PC-3 (cell line): ENCODE data around the gene KIF6. TPM values are rescaled to one million over a fixed set of nuclear protein-coding genes. Genes with fewer than 3 reads are reported as not detected.

Experiments used
- ATAC-seq: fragments of 200-7000 bp; cut with Tn5 transposase; 2 replicates; pipeline ENCODE4 v1.9.1; 2020; ENCODE audit warnings: mild to moderate bottlenecking, moderate library complexity
- BruUV-seq: library from RNA; stranded (reverse); fragments of 400-500 nt; replicated peaks from 2 replicates; lab custom pipeline; 2021; lab: Mats Ljungman, UMichigan
- CTCF ChIA-PET: fragments of 300-600 bp; sonication (Branson Sonifier 250); formaldehyde crosslinking; loops from one replicate; lab custom pipeline; 2022; ENCODE audit warnings: antibody characterized with exemption; lab: Charles Lee
- POLR2A ChIA-PET: fragments of 300-600 bp; sonication (Branson Sonifier 250); formaldehyde crosslinking; loops from one replicate; lab custom pipeline; 2022; ENCODE audit warnings: antibody characterized with exemption; ENCODE audit not compliant: unreplicated experiment; lab: Charles Lee
- DNase-seq: peaks from one replicate; pipeline ENCODE4 v3.0.0-alpha.2; 2015
- H2AFZ ChIP-seq: fragments of 300-600 bp; sonication (generic); 2 replicates; pipeline ENCODE4 v1.6.0; 2016; ENCODE audit warnings: antibody characterized with exemption, low read length
- H3F3A ChIP-seq: fragments of 300-600 bp; sonication (generic); one replicate; pipeline ENCODE4 v1.6.0; 2017; ENCODE audit warnings: antibody characterized with exemption, low read length, control low read depth, mild to moderate bottlenecking; ENCODE audit not compliant: unreplicated experiment
- H3K27ac ChIP-seq: fragments of 300-600 bp; sonication (generic); 2 replicates; pipeline ENCODE4 v1.5.1; 2016; ENCODE audit warnings: mild to moderate bottlenecking, low read length
- H3K27me3 ChIP-seq: fragments of 300-600 bp; sonication (generic); 2 replicates; pipeline ENCODE4 v1.6.1; 2016; ENCODE audit warnings: low read length, mixed read lengths
- H3K36me3 ChIP-seq: fragments of 300-600 bp; sonication (generic); 2 replicates; pipeline ENCODE4 v1.6.1; 2016; ENCODE audit warnings: low read depth, mixed run types, low read length, mixed read lengths
- H3K4me1 ChIP-seq: fragments of 300-600 bp; sonication (generic); 2 replicates; pipeline ENCODE4 v1.5.1; 2016; ENCODE audit warnings: low read length; ENCODE audit not compliant: insufficient read depth
- H3K4me2 ChIP-seq: fragments of 300-600 bp; sonication (generic); 2 replicates; pipeline ENCODE4 v1.6.0; 2016; ENCODE audit warnings: low read length
- H3K4me3 ChIP-seq: fragments of 300-600 bp; sonication (generic); 2 replicates; pipeline ENCODE4 v1.5.1; 2016; ENCODE audit warnings: mild to moderate bottlenecking, low read length, mixed read lengths
- H3K79me2 ChIP-seq: fragments of 300-600 bp; sonication (generic); 2 replicates; pipeline ENCODE4 v1.6.1; 2017; ENCODE audit warnings: low read length, mixed read lengths
- H3K9ac ChIP-seq: fragments of 300-600 bp; sonication (generic); 2 replicates; pipeline ENCODE4 v1.6.0; 2016; ENCODE audit warnings: mild to moderate bottlenecking, low read length
- H3K9me2 ChIP-seq: fragments of 300-600 bp; sonication (generic); replicated peaks from 2 replicates; pipeline ENCODE4 v1.6.1; 2016; ENCODE audit warnings: mixed run types, low read length, mixed read lengths
- H3K9me3 ChIP-seq: fragments of 300-600 bp; sonication (generic); 2 replicates; pipeline ENCODE4 v1.6.1; 2016; ENCODE audit warnings: low read length, mixed read lengths
- H4K20me1 ChIP-seq: fragments of 300-600 bp; sonication (generic); 2 replicates; pipeline ENCODE4 v1.6.1; 2016; ENCODE audit warnings: low read length, mixed read lengths
- CTCF ChIP-seq: fragments of 300-600 bp; sonication (generic); conservative IDR thresholded peaks from 2 replicates; pipeline ENCODE4 v1.5.1; 2017; ENCODE audit warnings: antibody characterized with exemption, low read depth, mild to moderate bottlenecking, low read length
- EZH2 ChIP-seq: fragments of 300-600 bp; sonication (generic); IDR thresholded peaks from one replicate; pipeline ENCODE4 v1.6.1; 2017; ENCODE audit warnings: antibody characterized with exemption, mild to moderate bottlenecking, low read length; ENCODE audit not compliant: unreplicated experiment
- EZH2phosphoT487 ChIP-seq: fragments of 300-600 bp; sonication (generic); IDR thresholded peaks from 2 replicates; pipeline ENCODE4 v1.6.1; 2018; ENCODE audit warnings: mild to moderate bottlenecking, antibody characterized with exemption, low read length, borderline replicate concordance
- intact Hi-C: fragments of 100-400 bp; cut with micrococcal nuclease; formaldehyde crosslinking; loops from 2 replicates; pipeline ENCODE4 v1.9.0; 2023
- total RNA-seq: library from RNA; depleted of rRNA; stranded (reverse); fragments of >200 nt; gene quantifications from 2 replicates; pipeline ENCODE4 v1.2.3, GENCODE V29; 2014

KIF6 gene
- total RNA-seq, 1 experiment from 2014 or later = 0.07 TPM

DNA sequence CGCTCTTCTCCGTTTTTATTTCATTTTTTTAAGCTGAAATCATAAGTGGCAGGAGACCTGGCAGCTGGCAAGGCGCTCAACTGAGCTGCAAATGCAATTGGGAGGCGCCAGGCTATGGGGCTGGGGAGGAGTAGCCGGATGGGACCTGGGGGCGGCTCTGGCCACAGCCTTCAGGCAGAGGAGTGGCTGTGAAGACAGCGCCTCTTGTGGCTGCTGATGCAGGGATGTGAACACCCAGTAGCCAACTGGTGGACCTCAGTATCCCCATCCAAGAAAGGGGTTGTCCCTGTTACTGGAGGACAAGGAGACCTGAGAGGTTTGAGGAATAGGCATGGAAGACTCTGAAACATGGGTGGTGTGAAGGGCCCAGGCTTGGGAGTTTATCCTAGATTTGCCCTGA is 423.6 kb downstream of the KIF6 start:
- H2AFZ ChIP-seq = no peak overlapping the region
- intact Hi-C loops = loop anchor here (2.0 kb wide), 1 partner anchor 429 kb away; no protein-coding TSS in a partner anchor
- no peaks in the 10 kb centered on the region for H3K9me2 ChIP-seq
- H3K27ac ChIP-seq = no peak overlapping the region
- H3K36me3 ChIP-seq = no peaks in the 10 kb centered on the region
- no peaks in the 10 kb centered on the region for H3F3A ChIP-seq
- H3K9ac ChIP-seq = no peak overlapping the region
- no peaks in the 10 kb centered on the region for H3K79me2 ChIP-seq
- no peaks in the 10 kb centered on the region for H3K9me3 ChIP-seq
- BruUV-seq = no TSS peak
- H3K4me3 ChIP-seq = no peak overlapping the region
- ATAC-seq (no peak), DNase-seq (peak; percentile 14)
- 0 out of 2 replicates have a peak, but pooled peaks cover 2% of the 10 kb centered on the region for H3K4me1 ChIP-seq
- no peak overlapping the region for H3K4me2 ChIP-seq
- ChIA-PET CTCF (no interaction called here), POLR2A (no interaction called here)
- TF ChIP-seq EZH2 (no peak), CTCF (peak; percentile 56), EZH2phosphoT487 (no peak)
- H4K20me1 ChIP-seq = no peaks in the 10 kb centered on the region
- peaks cover 24% of the 10 kb centered on the region for H3K27me3 ChIP-seq

- POLR2A ChIA-PET = no interaction called here
- H3K27ac ChIP-seq = no peak overlapping the region
- no peaks in the 10 kb centered on the region for H3K36me3 ChIP-seq
- H3K4me1 ChIP-seq = 0 out of 2 replicates have a peak, but pooled peaks cover 2% of the 10 kb centered on the region
- ATAC-seq (no peak), DNase-seq (no peak)
- CTCF ChIA-PET = no interaction called here
- H3K27me3 ChIP-seq = peaks cover 24% of the 10 kb centered on the region
- TF ChIP-seq EZH2phosphoT487 (no peak), EZH2 (no peak), CTCF (no peak)
- H3K9me3 ChIP-seq = no peaks in the 10 kb centered on the region
- H2AFZ ChIP-seq = no peak overlapping the region
- H3K79me2 ChIP-seq = no peaks in the 10 kb centered on the region
- H3K4me2 ChIP-seq = no peak overlapping the region
- H4K20me1 ChIP-seq = no peaks in the 10 kb centered on the region
- H3F3A ChIP-seq = no peaks in the 10 kb centered on the region
- H3K9me2 ChIP-seq = no peaks in the 10 kb centered on the region
- no peak overlapping the region for H3K4me3 ChIP-seq
- intact Hi-C loops = no loop called here
- no peak overlapping the region for H3K9ac ChIP-seq
- BruUV-seq = no TSS peak
These were observed 424.5 kb downstream of the KIF6 start for GRCh38 chr6:39300739-39301138.

DNA sequence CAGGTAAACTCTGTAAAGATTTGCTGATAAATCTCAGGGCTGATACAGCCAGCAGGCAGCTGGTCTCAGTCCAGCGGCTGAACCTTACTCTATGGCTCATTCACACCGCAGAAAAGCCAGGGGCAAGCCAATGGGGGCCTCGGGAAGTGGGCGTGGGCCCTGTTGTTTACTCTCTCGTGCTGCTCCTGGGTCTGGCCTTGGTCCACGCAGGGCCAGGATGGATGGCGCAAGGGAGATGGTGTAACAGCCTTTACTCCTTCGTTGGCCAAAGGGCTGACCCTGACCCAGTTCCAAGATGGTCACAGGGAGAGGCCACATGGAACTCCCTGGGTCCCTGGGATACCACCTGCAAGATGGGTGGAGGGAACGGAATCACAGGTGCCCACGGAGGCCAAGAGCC is 427.1 kb downstream of the KIF6 start:
- no peaks in the 10 kb centered on the region for H4K20me1 ChIP-seq
- H3F3A ChIP-seq = no peaks in the 10 kb centered on the region
- no peak overlapping the region for H3K9ac ChIP-seq
- H2AFZ ChIP-seq = no peak overlapping the region
- H3K9me2 ChIP-seq = no peaks in the 10 kb centered on the region
- H3K79me2 ChIP-seq = no peaks in the 10 kb centered on the region
- POLR2A ChIA-PET = no interaction called here
- DNase-seq = no peak
- intact Hi-C loops = no loop called here
- BruUV-seq = no TSS peak
- H3K4me3 ChIP-seq = no peak overlapping the region
- ATAC-seq = no peak
- no peak overlapping the region for H3K4me2 ChIP-seq
- 0 out of 2 replicates have a peak, but pooled peaks cover 2% of the 10 kb centered on the region for H3K4me1 ChIP-seq
- no peak for TF ChIP-seq EZH2phosphoT487
- no peak for TF ChIP-seq EZH2
- no peak for TF ChIP-seq CTCF
- H3K27me3 ChIP-seq = peaks cover 27% of the 10 kb centered on the region
- no peaks in the 10 kb centered on the region for H3K36me3 ChIP-seq
- H3K9me3 ChIP-seq = no peaks in the 10 kb centered on the region
- CTCF ChIA-PET = no interaction called here
- H3K27ac ChIP-seq = no peak overlapping the region
